PC-9 (cell line): Measurements from ENCODE around the gene IGFBP6.

ENCODE experiments used
- CTCF ChIP-seq: fragments of 200-600 bp; sonication (generic); conservative IDR thresholded peaks from 2 replicates; pipeline ENCODE4 v1.6.1; 2017; ENCODE audit warnings: mixed run types, antibody characterized with exemption, mild to moderate bottlenecking, moderate library complexity
- EZH2 ChIP-seq: fragments of 200-600 bp; sonication (generic); IDR thresholded peaks from 2 replicates; pipeline ENCODE4 v1.8.0; 2017; ENCODE audit warnings: antibody characterized with exemption, low read depth

- no peak for TF ChIP-seq CTCF
- TF ChIP-seq EZH2, result no peak
These were observed 49.7 kb downstream of the IGFBP6 start for GRCh38 chr12:53147181-53147580.
